ENCODE measurements around the gene RNF141.

Gene RNF141

DNA sequence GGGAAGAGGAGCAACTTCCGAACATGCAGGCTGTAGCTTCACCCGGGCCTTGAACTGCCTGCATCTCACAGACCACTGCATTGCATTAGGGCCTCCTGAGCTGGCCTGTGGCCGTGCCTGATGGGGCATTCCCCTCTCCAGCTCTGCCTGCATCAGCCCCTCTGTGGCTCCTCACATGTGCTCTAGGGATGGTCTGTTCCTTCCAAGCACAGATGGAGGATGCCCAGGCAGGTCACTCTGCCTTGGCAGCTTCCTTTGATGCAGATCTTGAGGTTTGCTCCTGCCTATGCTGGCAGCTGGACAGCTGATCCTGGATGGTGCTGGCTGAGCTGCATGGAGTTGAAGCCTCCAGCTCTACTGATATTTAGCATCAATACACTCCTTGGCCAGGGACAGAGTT lies 57.4 kb downstream of the RNF141 start:
- H3K4me1 Mint-ChIP-seq (ENCODE audit: low read depth): peaks cover 16% of the 10 kb centered on the region
- peaks cover 100% of the 10 kb centered on the region for H3K36me3 Mint-ChIP-seq (ENCODE audit: low read depth)
- no peak overlapping the region for H3K27ac Mint-ChIP-seq
- intact Hi-C loops (cut with micrococcal nuclease): no loop called here
- H3K9me3 Mint-ChIP-seq: no peaks in the 10 kb centered on the region
- no peaks in the 10 kb centered on the region for H3K27me3 Mint-ChIP-seq
- H3K4me3 Mint-ChIP-seq: no peak overlapping the region

DNA sequence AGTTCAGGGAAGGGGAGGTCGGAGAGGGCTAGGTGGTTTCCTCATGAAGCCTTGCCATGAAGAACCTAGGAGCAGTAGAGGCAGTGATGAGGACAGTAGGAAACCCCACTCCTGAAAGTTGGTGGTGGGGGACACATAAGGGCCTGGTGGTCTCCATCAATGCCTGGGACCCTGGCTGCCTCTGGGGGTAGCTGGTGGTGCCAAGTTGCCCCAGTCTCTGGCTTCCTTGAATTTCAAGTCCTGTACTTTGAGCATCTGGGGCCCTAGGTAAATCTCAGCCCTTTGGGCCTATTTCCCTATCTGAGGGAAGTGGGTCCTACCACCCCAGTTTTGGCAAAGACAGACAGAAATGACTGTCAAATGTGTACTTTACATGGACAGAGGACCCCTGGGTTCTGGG lies 57.8 kb downstream of the RNF141 start:
- peaks cover 12% of the 10 kb centered on the region for H3K4me1 Mint-ChIP-seq (ENCODE audit: low read depth)
- H3K27me3 Mint-ChIP-seq: no peaks in the 10 kb centered on the region
- no peaks in the 10 kb centered on the region for H3K9me3 Mint-ChIP-seq
- H3K4me3 Mint-ChIP-seq: no peak overlapping the region
- peaks cover 100% of the 10 kb centered on the region for H3K36me3 Mint-ChIP-seq (ENCODE audit: low read depth)
- intact Hi-C loops (cut with micrococcal nuclease): no loop called here
- H3K27ac Mint-ChIP-seq: no peak overlapping the region

DNA sequence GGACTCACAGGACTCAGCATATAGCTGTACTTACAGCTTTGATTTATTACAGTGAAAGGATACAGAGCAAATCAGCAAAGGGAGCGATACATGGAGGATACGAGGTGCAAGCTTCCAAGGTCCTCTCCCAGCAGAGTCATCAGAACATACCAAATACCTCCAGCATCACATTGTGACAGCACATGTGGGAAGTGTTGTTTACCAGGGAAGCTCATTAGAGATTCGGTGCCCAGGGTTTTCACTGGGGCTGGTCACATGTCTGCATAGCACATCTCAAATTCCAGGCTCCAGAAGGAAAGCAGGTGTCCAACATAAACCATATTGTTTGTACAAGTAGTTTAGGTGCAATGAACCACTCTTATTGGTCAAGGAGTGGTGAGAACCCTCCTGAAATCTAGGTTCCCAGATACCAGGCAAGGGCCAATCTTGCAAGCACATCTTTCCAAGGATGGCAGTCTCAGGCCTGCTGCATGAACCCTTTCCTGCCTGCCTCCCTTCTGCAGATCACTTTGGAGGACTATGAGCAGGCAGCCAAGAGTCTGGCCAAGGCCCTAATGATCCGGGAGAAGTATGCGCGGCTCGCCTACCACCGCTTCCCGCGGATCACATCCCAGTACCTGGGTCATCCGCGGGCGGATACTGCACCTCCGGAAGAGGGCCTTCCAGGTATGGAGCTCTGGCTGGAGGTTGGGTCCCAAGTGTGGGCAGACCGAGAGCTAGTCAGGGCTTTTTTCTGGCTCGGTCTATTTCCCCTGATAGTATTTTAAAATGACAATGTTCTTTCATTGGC lies 59.2 kb downstream of the RNF141 start:
- Mint-ChIP-seq H3K4me3 (no peak overlapping the region), H3K9me3 (no peaks in the 10 kb centered on the region), H3K27me3 (no peaks in the 10 kb centered on the region), H3K4me1 (ENCODE audit: low read depth) (peaks cover 15% of the 10 kb centered on the region), H3K36me3 (ENCODE audit: low read depth) (peaks cover 97% of the 10 kb centered on the region), H3K27ac (no peak overlapping the region)
- intact Hi-C loops (cut with micrococcal nuclease): no loop called here

DNA sequence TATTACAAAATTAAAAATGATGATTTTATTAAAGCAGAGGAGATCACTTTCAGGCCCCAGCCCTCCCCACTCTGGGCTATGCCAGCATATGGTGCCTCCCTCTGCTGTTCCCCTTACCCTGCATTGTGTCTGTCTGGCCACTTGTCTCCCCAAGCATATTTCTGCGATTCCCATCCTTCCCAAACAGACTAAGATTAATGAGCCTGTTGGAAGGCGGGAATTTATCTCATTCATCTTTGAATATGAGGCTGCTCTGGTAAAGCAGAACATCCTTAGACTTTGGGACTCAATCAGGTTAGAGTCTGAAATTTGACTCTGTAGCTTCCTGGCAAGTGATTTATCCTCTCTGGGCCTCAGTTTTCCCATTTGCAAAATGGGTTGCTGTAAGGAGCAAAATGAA lies 60.2 kb downstream of the RNF141 start:
- Mint-ChIP-seq H3K27ac (no peak overlapping the region), H3K9me3 (no peaks in the 10 kb centered on the region), H3K36me3 (ENCODE audit: low read depth) (peaks cover 97% of the 10 kb centered on the region), H3K4me3 (no peak overlapping the region), H3K4me1 (ENCODE audit: low read depth) (peaks cover 25% of the 10 kb centered on the region), H3K27me3 (no peaks in the 10 kb centered on the region)
- intact Hi-C loops (cut with micrococcal nuclease): no loop called here

DNA sequence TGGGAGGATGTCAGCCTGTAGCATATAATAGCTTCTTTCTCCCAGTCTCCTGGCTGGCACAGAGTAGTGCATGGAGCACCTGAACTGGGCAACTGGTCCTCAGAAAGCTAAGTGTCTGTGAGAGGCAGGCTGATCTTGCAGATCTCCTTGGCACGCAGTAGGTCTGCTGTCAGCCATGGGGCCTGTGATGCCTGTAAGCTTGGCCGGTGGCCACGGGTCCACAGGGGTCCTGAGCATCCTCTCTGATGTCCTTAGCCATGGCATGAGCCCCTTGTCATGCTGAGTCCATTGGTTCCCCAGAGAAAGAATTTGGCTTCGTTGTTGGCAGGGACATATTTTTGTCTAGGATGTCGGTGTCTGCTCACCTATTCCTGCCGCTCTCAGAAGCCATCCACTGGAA lies 61.0 kb downstream of the RNF141 start:
- intact Hi-C loops (cut with micrococcal nuclease): no loop called here
- Mint-ChIP-seq H3K36me3 (ENCODE audit: low read depth) (peaks cover 97% of the 10 kb centered on the region), H3K27me3 (no peaks in the 10 kb centered on the region), H3K9me3 (no peaks in the 10 kb centered on the region), H3K4me3 (no peak overlapping the region), H3K27ac (no peak overlapping the region), H3K4me1 (ENCODE audit: low read depth) (peaks cover 32% of the 10 kb centered on the region)

DNA sequence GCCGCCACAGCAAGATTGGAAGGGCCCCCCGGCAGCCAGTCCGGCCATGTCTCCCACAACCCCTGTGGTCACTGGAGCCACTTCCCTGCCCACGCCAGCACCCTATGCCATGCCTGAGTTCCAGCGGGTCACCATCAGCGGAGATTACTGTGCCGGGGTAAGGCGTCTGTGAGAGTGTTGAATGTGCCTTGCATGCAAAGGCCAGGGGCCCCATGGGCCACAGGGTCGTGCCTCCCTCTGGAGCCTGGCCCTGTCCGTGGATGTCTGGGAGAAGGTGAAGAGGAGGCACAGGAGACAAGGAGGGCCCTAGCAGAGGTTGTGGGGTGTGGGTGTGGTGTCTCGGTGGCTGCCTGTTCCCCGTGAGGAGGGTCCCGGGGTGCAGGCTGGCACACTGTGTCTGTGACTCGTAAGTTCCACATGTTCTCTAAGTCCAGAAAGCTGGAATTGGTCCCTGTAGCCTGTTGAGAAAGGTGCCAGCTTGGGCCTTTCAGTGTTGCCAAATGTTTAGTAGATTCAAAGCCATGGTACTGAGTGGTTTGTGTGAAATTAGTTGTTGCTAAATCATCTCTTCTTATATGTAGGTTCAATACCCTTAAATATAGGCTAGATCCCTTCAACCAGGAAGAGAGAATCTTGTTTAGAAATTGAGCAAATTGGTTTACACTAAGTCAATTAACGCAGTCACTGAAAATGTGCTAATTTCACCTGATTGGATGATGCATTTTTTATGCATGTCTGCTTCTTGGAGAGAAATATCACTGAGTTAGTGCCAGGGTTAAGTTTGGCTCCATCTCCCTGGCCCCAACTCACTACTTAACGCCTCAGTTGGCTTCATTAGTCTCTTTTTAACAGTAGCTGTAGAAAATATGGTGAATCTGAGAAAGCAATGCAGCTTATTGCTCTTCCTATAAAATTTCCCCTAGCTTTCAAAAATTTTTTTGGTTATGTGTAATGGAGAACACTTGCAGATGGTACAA lies 62.1 kb downstream of the RNF141 start:
- no peaks in the 10 kb centered on the region for H3K27me3 Mint-ChIP-seq
- peaks cover 97% of the 10 kb centered on the region for H3K36me3 Mint-ChIP-seq (ENCODE audit: low read depth)
- peaks cover 42% of the 10 kb centered on the region for H3K4me1 Mint-ChIP-seq (ENCODE audit: low read depth)
- H3K9me3 Mint-ChIP-seq: no peaks in the 10 kb centered on the region
- no peak overlapping the region for H3K27ac Mint-ChIP-seq
- no peak overlapping the region for H3K4me3 Mint-ChIP-seq
- intact Hi-C loops (cut with micrococcal nuclease): no loop called here

DNA sequence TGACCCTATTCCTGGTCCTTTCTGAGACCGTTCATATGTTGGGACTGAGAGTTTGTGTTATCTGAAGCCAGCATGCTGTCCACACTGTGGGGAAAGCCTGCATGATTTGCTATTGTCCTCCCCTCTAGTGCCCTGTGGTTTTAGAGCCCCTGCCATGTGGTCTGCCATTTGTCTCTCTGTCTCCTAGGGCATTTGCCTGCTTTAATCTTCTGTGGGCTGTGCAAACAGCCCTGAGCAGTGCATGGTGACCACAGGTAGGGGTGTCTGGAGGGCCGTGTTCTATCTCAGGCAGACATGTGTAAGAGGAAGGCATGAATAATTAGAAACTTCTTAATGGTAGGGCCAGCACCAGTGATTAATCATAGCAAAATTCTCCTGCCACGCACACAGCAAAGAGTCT lies 62.9 kb downstream of the RNF141 start:
- Mint-ChIP-seq H3K9me3 (no peaks in the 10 kb centered on the region), H3K4me3 (no peak overlapping the region), H3K4me1 (ENCODE audit: low read depth) (peaks cover 42% of the 10 kb centered on the region), H3K27me3 (no peaks in the 10 kb centered on the region), H3K27ac (no peak overlapping the region), H3K36me3 (ENCODE audit: low read depth) (peaks cover 97% of the 10 kb centered on the region)
- intact Hi-C loops (cut with micrococcal nuclease): no loop called here

DNA sequence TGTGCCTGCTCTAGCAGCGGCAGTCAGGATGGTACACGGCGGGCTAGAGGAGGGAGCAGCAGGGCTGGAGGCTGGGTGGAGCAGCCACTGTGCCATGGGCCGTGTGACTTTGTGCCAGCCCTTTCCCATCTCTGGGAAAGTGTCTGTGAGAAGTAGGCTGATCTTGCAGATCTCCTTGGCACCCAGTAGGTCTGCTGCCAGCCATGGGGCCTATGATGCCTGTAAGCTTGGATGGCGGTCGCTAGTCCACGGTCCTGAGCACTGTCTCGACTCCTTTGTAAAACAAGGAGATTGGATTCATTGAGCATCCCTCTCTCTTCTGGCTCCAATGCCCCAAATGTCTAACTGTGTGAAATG lies 63.3 kb downstream of the RNF141 start:
- H3K9me3 Mint-ChIP-seq: no peaks in the 10 kb centered on the region
- intact Hi-C loops (cut with micrococcal nuclease): no loop called here
- H3K4me1 Mint-ChIP-seq (ENCODE audit: low read depth): peaks cover 42% of the 10 kb centered on the region
- H3K36me3 Mint-ChIP-seq (ENCODE audit: low read depth): peaks cover 97% of the 10 kb centered on the region
- no peaks in the 10 kb centered on the region for H3K27me3 Mint-ChIP-seq
- H3K4me3 Mint-ChIP-seq: no peak overlapping the region
- H3K27ac Mint-ChIP-seq: no peak overlapping the region

DNA sequence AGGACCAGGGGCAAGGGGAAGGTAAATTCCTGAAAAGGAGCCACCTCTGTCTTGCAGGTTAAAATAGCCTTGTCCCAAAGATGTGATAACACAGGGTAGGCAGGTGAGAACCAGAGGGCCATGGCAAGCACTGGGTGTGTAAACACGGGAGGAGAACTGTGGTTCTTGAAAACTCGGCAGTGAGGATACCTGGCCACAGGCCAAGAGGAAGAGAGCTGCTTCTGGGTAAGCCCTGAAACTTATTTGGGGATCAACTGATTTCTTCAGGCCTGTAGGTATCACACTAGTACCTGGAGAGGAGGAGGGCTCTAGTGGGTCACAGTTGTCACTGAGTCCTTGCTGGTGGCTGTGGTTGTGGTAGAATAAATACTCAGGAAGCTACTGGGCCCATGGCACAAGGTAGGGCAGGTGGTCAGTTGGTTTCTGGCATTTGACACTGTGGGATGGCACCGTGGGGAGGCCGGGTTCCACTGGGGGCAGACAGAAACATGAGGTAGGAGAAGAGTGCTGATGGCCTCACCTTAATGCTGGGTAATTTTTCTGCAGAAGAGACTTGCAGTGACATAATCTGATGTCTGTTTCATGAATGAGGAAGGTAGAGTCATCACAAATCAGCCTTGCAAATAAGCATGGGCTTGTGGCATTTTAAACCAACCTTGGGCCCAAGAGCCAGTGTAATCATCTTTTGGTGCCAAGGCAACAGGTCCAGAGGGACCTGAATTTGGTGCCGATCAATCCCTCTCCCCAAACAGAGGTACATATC lies 63.9 kb downstream of the RNF141 start:
- intact Hi-C loops (cut with micrococcal nuclease): no loop called here
- H3K4me3 Mint-ChIP-seq: no peak overlapping the region
- no peak overlapping the region for H3K27ac Mint-ChIP-seq
- peaks cover 92% of the 10 kb centered on the region for H3K36me3 Mint-ChIP-seq (ENCODE audit: low read depth)
- no peaks in the 10 kb centered on the region for H3K9me3 Mint-ChIP-seq
- no peaks in the 10 kb centered on the region for H3K27me3 Mint-ChIP-seq
- peaks cover 42% of the 10 kb centered on the region for H3K4me1 Mint-ChIP-seq (ENCODE audit: low read depth)

DNA sequence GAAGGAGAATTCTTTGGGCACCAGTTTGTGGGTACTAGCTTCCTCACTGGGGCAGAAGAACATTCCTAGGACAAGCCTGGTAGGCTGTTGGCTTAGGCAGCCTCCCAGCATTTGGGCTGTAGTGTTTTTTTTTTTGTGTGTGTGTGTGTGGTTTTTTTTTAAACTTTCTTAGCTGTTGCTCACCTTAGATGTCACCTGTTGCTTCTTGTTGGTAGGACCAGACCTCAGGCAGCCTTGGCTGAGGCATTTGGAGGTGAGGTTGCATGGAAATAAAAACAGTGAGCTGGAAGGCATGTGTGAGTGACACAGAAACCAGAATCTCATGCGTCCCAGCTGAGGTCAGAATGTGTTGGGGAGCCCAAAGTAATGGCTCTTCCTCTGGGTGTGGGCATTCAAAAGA lies 64.6 kb downstream of the RNF141 start:
- Mint-ChIP-seq H3K4me3 (no peak overlapping the region), H3K4me1 (ENCODE audit: low read depth) (peaks cover 42% of the 10 kb centered on the region), H3K36me3 (ENCODE audit: low read depth) (peaks cover 84% of the 10 kb centered on the region), H3K27ac (no peak overlapping the region), H3K9me3 (no peaks in the 10 kb centered on the region), H3K27me3 (no peaks in the 10 kb centered on the region)
- intact Hi-C loops (cut with micrococcal nuclease): no loop called here

DNA sequence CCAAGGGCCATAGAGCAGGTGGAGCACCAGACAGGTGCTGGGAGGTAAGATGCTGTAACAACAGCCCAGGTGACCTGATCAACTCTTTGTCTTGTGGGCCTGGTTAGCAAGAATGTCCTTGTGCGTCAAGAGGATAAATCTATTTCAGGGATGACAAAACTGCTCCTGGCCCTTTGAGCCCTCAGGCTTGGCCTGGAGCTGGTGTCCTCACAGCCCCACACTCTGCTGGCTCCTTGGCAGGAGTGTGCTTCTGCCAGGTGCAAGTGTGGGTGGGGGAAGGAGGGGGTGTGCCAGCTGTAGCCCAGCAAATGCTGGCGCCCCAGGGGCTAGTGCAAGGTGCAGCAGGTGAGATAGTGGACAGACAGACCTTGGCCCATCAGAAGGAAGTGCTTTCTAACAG lies 66.4 kb downstream of the RNF141 start:
- intact Hi-C loops (cut with micrococcal nuclease): no loop called here
- Mint-ChIP-seq H3K27ac (no peak overlapping the region), H3K27me3 (no peaks in the 10 kb centered on the region), H3K9me3 (no peaks in the 10 kb centered on the region), H3K36me3 (ENCODE audit: low read depth) (peaks cover 67% of the 10 kb centered on the region), H3K4me3 (no peak overlapping the region), H3K4me1 (ENCODE audit: low read depth) (peaks cover 34% of the 10 kb centered on the region)

DNA sequence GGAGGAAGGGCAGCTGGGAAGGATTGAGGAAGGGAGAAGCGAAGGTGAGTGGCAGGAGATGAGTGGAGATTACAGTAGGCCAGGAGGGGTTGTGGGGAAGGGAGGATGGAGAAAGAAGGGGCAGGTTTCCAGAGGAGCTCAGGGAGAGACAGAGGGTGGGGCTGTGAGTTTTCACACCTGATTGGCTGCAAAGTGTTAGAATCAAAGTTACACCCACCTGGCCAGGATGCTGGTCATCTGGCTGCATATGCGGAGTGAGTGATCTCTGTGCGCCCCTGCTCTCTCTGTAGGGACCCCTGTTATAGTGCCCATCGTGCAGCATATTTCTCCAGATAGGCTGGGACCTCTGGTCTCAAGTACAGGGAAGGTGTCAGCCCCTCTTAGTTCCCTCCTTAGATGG lies 67.6 kb downstream of the RNF141 start:
- peaks cover 10% of the 10 kb centered on the region for H3K9me3 Mint-ChIP-seq
- H3K36me3 Mint-ChIP-seq (ENCODE audit: low read depth): peaks cover 62% of the 10 kb centered on the region
- intact Hi-C loops (cut with micrococcal nuclease): no loop called here
- no peak overlapping the region for H3K4me3 Mint-ChIP-seq
- H3K27ac Mint-ChIP-seq: no peak overlapping the region
- no peaks in the 10 kb centered on the region for H3K27me3 Mint-ChIP-seq
- H3K4me1 Mint-ChIP-seq (ENCODE audit: low read depth): peaks cover 41% of the 10 kb centered on the region

DNA sequence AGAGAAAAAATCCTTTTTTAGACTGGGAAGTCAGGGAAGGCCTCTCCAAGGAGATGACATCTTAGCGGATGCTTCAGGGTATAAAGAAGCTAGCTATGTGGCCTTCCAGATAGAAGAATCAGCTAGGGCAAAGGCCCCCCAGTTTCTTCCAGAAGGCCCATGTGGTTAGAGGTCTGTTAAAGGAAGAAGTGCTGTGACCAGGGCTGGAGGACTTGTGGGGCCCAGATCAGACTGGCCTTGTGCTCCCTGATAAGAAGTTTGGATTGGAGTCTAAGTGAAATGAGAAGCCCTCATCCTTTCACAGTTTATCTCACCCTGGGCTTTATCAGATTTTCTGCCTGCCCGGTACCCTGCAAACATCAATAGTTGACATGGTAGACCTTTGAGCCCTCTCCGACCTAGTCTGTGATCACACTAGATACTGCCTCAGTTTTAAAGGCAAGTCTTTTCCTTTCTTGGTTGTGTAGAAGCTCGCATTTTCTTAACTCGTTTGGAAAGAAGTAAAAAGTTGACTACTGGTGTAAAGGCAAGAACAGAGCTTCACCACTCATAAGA lies 78.2 kb downstream of the RNF141 start:
- Mint-ChIP-seq H3K9me3 (peaks cover under 1% of the 10 kb centered on the region), H3K36me3 (ENCODE audit: low read depth) (peaks cover 73% of the 10 kb centered on the region), H3K4me3 (no peak overlapping the region), H3K27me3 (no peaks in the 10 kb centered on the region), H3K4me1 (ENCODE audit: low read depth) (peaks cover 51% of the 10 kb centered on the region), H3K27ac (no peak overlapping the region)
- intact Hi-C loops (cut with micrococcal nuclease): no loop called here

All from dendritic cell treated with granulocyte-macrophage colony-stimulating factor and Interleukin-4, amounts not matched to agents 40 ng/mL and 50 ng/mL, for 4 days (primary cell).